HepG2 (cell line): ENCODE data around the gene EEA1. TPM values are rescaled to one million over a fixed set of nuclear protein-coding genes. Genes with fewer than 3 reads are reported as not detected.
A peak's percentile ranks its signal among the peaks of the same experiment; 100 is the strongest.

Experiments
- ATF3 ChIP-seq: sonication (generic); formaldehyde crosslinking; IDR thresholded peaks from 2 replicates; pipeline ENCODE4 v1.4.0; 2020; ENCODE audit warnings: missing genetic modification reagents
- CBX5 ChIP-seq: sonication (generic); formaldehyde crosslinking; IDR thresholded peaks from 2 replicates; pipeline ENCODE4 v1.4.0; 2020; ENCODE audit warnings: missing genetic modification reagents, borderline replicate concordance
- CREB1 ChIP-seq, 2 experiments: fragments of 450-650 bp in 1 of 2; IDR thresholded peaks; 2 replicates each; pipeline ENCODE4 v1.6.1; 2016 to 2017; ENCODE audit warnings: control low read depth in 1 of 2, mild to moderate bottlenecking in 1 of 2, missing compliant biosample characterization in 1 of 2, missing genetic modification characterization in 1 of 2
- DR1 ChIP-seq: sonication (generic); formaldehyde crosslinking; IDR thresholded peaks from 2 replicates; pipeline ENCODE4 v1.8.0; 2021; ENCODE audit warnings: mild to moderate bottlenecking, missing genetic modification reagents, inconsistent platforms
- EZH2 ChIP-seq: conservative IDR thresholded peaks from 2 replicates; pipeline ENCODE4 v1.6.1; 2012; ENCODE audit warnings: mild to moderate bottlenecking, low read depth, low read length, moderate library complexity
- MIXL1 ChIP-seq: IDR thresholded peaks from 2 replicates; pipeline ENCODE4 v1.6.1; 2016
- PLRG1 ChIP-seq: fragments of 450-650 bp; conservative IDR thresholded peaks from 2 replicates; pipeline ENCODE4 v1.6.1; 2016
- RELA ChIP-seq: sonication (generic); formaldehyde crosslinking; IDR thresholded peaks from 2 replicates; pipeline ENCODE4 v1.4.0; 2020; ENCODE audit warnings: missing genetic modification reagents
- TP53 ChIP-seq: sonication (generic); formaldehyde crosslinking; conservative IDR thresholded peaks from 2 replicates; pipeline ENCODE4 v1.4.0; 2020; ENCODE audit warnings: missing genetic modification reagents
- TRIM22 ChIP-seq: fragments of 450-650 bp; IDR thresholded peaks from 2 replicates; pipeline ENCODE4 v1.6.1; 2017
- ZBTB2 ChIP-seq: sonication (generic); formaldehyde crosslinking; IDR thresholded peaks from 2 replicates; pipeline ENCODE4 v1.8.0; 2022; ENCODE audit warnings: low read depth, missing genetic modification reagents
- ZBTB37 ChIP-seq: sonication (generic); formaldehyde crosslinking; IDR thresholded peaks from 2 replicates; pipeline ENCODE4 v1.4.0; 2020; ENCODE audit warnings: mild to moderate bottlenecking, missing genetic modification reagents
- ZBTB38 ChIP-seq: sonication (generic); formaldehyde crosslinking; IDR thresholded peaks from 2 replicates; pipeline ENCODE4 v1.5.1; 2020; ENCODE audit warnings: mild to moderate bottlenecking, missing genetic modification reagents
- ZFAT ChIP-seq: sonication (generic); formaldehyde crosslinking; conservative IDR thresholded peaks from 2 replicates; pipeline ENCODE4 v1.8.1; 2023; ENCODE audit warnings: missing genetic modification reagents, inconsistent platforms
- ZFX ChIP-seq: sonication (generic); formaldehyde crosslinking; IDR thresholded peaks from 2 replicates; pipeline ENCODE4 v1.4.0; 2020; ENCODE audit warnings: mild to moderate bottlenecking, low read depth, missing genetic modification reagents, moderate library complexity
- ZNF160 ChIP-seq: sonication (generic); formaldehyde crosslinking; IDR thresholded peaks from 2 replicates; pipeline ENCODE4 v1.8.0; 2022; ENCODE audit warnings: mild to moderate bottlenecking, inconsistent platforms, missing genetic modification reagents
- ZNF224 ChIP-seq: sonication (generic); formaldehyde crosslinking; IDR thresholded peaks from 2 replicates; pipeline ENCODE4 v1.5.0; 2020; ENCODE audit warnings: mild to moderate bottlenecking, missing genetic modification reagents
- ZNF543 ChIP-seq: sonication (generic); formaldehyde crosslinking; IDR thresholded peaks from 2 replicates; pipeline ENCODE4 v1.4.0; 2020; ENCODE audit warnings: mild to moderate bottlenecking, missing genetic modification reagents
- ZNF547 ChIP-seq: sonication (generic); formaldehyde crosslinking; IDR thresholded peaks from 2 replicates; pipeline ENCODE4 v1.5.1; 2020; ENCODE audit warnings: mild to moderate bottlenecking, missing genetic modification reagents
- ZNF839 ChIP-seq: sonication (generic); formaldehyde crosslinking; IDR thresholded peaks from 2 replicates; pipeline ENCODE4 v1.4.0; 2020; ENCODE audit warnings: missing genetic modification reagents, mild to moderate bottlenecking, borderline replicate concordance
- polyA plus RNA-seq, 8 experiments: library from polyadenylated mRNA; depleted of rRNA in 3 of 8; stranded (reverse) in 7 of 8; unstranded in 1 of 8; fragments of >200 nt; fragmentation: Illumina TruSeq in 4 of 8; extraction: Trizol in 4 of 8; gene quantifications; 2 replicates each; pipeline versions ENCODE4 v1.2.1 to v1.2.3, GENCODE V29; 2011 to 2016; ENCODE audit warnings: low read depth in 4 of 8, missing spikeins in 1 of 8, mixed read lengths in 1 of 8; ENCODE audit not compliant: insufficient read depth in 1 of 8
- total RNA-seq, 5 experiments: library from RNA; depleted of rRNA; stranded (reverse); fragments of >200 nt; fragmentation: Illumina TruSeq; extraction: Trizol; gene quantifications; 2 replicates each; pipeline ENCODE4 v1.2.3, GENCODE V29; 2016; ENCODE audit warnings: low read depth in 1 of 5
- TF ChIP-seq, protein P1 (sequence below): sonication (generic); formaldehyde crosslinking; IDR thresholded peaks from 2 replicates; pipeline ENCODE4 v1.4.0; 2020; ENCODE audit warnings: missing genetic modification reagents, borderline replicate concordance

Gene EEA1
- total and polyA plus RNA-seq, 2 of the 13 experiments (the other 11 are each of a cell fraction or from before 2014, with no cell fraction given), result 5.0 to 19.3 TPM

GRCh38 chr12:92928962-92929915 is at the start of gene EEA1 (continued):
- TF ChIP-seq TP53 (CRISPR knock-in tag) (no peak), EZH2 (no peak), ZBTB37 (no peak), ZFAT (0 out of 2 replicates have a peak, but pooled peaks have one; percentile 63), RELA (CRISPR knock-in tag) (no peak), ZNF224 (CRISPR knock-in tag) (peak; percentile 38; the same call in 1 of the 2 replicates), MIXL1 (CRISPR knock-in tag) (peak; percentile 47; the same call in 1 of the 2 replicates), ZBTB38 (CRISPR knock-in tag) (peak; percentile 93), ZNF160 (CRISPR knock-in tag) (peak; percentile 79; the same call in 1 of the 2 replicates), ZNF839 (CRISPR knock-in tag) (peak; percentile 74; the same call in 1 of the 2 replicates), ZNF543 (CRISPR knock-in tag) (peak; percentile 96), DR1 (CRISPR knock-in tag) (peak; percentile 23; the same call in 1 of the 2 replicates), ZFX (CRISPR knock-in tag) (peak; percentile 82), PLRG1 (no peak), CBX5 (CRISPR knock-in tag) (peak; percentile 11; the same call in 1 of the 2 replicates), ZNF547 (peak; percentile 95), ATF3 (CRISPR knock-in tag) (no peak), TRIM22 (no peak), ZBTB2 (CRISPR knock-in tag) (0 out of 2 replicates have a peak, but pooled peaks have one; percentile 17), CREB1 (IDR thresholded peaks at IDR 0.05) (peak; percentile 84), CREB1 (CRISPR knock-in tag; IDR thresholded peaks at IDR 0.05) (peak; percentile 61; the same call in 1 of the 2 replicates)
- TF ChIP-seq, protein P1, sequence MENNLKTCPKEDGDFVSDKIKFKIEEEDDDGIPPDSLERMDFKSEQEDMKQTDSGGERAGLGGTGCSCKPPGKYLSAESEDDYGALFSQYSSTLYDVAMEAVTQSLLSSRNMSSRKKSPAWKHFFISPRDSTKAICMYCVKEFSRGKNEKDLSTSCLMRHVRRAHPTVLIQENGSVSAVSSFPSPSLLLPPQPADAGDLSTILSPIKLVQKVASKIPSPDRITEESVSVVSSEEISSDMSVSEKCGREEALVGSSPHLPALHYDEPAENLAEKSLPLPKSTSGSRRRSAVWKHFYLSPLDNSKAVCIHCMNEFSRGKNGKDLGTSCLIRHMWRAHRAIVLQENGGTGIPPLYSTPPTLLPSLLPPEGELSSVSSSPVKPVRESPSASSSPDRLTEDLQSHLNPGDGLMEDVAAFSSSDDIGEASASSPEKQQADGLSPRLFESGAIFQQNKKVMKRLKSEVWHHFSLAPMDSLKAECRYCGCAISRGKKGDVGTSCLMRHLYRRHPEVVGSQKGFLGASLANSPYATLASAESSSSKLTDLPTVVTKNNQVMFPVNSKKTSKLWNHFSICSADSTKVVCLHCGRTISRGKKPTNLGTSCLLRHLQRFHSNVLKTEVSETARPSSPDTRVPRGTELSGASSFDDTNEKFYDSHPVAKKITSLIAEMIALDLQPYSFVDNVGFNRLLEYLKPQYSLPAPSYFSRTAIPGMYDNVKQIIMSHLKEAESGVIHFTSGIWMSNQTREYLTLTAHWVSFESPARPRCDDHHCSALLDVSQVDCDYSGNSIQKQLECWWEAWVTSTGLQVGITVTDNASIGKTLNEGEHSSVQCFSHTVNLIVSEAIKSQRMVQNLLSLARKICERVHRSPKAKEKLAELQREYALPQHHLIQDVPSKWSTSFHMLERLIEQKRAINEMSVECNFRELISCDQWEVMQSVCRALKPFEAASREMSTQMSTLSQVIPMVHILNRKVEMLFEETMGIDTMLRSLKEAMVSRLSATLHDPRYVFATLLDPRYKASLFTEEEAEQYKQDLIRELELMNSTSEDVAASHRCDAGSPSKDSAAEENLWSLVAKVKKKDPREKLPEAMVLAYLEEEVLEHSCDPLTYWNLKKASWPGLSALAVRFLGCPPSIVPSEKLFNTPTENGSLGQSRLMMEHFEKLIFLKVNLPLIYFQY (CRISPR knock-in tag), result peak; percentile 70; the same call in 1 of the 2 replicates
